ENCODE measurements around the gene ARID1B. TPM values are rescaled to one million over a fixed set of nuclear protein-coding genes. Genes with fewer than 3 reads are reported as not detected.

ARID1B gene
- total RNA-seq, 1 experiment from 2014 or later: 35.6 TPM

DNA sequence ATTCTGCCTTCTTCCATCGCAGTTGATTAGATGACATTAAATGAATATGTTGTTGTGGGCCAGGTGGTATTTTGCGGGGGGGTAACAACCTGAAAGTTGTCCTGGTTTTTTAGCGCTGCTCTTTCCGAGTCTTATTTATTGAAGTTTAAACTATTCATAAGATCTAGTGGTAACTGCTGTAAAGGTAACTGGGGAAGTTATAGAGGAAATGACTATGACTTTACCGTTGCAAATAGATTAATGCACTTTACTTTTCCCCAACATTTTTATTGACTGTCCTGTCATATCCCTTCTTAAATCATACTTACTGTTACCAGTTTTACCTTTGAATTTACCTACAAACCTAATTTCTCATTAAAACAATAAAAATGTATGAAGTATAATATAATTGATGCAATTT lies 173.4 kb downstream of the ARID1B start:
- Histone ChIP-seq H3K79me2 (ENCODE audit: insufficient read depth, low read length) (peaks cover 30% of the 10 kb centered on the region), H3K4me3 (replicated peaks in 1 of 2; ENCODE audit: low read depth in 1 of 2, low read length in 2 of 2) (no peak overlapping the region), H3K9ac (ENCODE audit: low read length) (no peak overlapping the region), H3K27me3 (ENCODE audit: insufficient read depth, low read length) (no peaks in the 10 kb centered on the region), H3K27ac (ENCODE audit: low read depth, low read length) (no peak overlapping the region), H4K20me1 (ENCODE audit: insufficient read depth) (no peaks in the 10 kb centered on the region), H2AFZ (ENCODE audit: low read depth, low read length, poor library complexity, severe bottlenecking) (no peak overlapping the region), H3K36me3 (ENCODE audit: control insufficient read depth in 1 of 2, insufficient read depth in 2 of 2, low read length in 2 of 2) (no peaks in the 10 kb centered on the region), H3K9me2 (ENCODE audit: insufficient read depth) (no peaks in the 10 kb centered on the region), H3K4me1 (ENCODE audit: control insufficient read depth in 1 of 2, insufficient read depth in 2 of 2, low read length in 2 of 2) (peaks cover 28 to 32% of the 10 kb centered on the region in 2 experiments), H3K4me2 (ENCODE audit: low read length) (no peak overlapping the region), H3K9me3 (ENCODE audit: control insufficient read depth in 1 of 2, insufficient read depth in 1 of 2, low read depth in 1 of 2, low read length in 2 of 2) (no peaks in the 10 kb centered on the region)
- POLR2A ChIA-PET: no interaction called here
- CTCF ChIA-PET: no interaction called here
- TF ChIP-seq POLR2A (IDR thresholded peaks at IDR 0.05; ENCODE audit: borderline replicate concordance, extremely low read depth, insufficient read depth, insufficient read length) (no peak), JUND (IDR thresholded peaks at IDR 0.05) (no peak), POLR2AphosphoS5 (IDR thresholded peaks at IDR 0.05; ENCODE audit: low read depth, low read length) (no peak), EZH2 (IDR thresholded peaks at IDR 0.05) (no peak), ZFX (IDR thresholded peaks at IDR 0.05) (no peak), ZNF274 (IDR thresholded peaks at IDR 0.05; ENCODE audit: low read depth, low read length) (no peak), FOSL1 (IDR thresholded peaks at IDR 0.05; ENCODE audit: low read depth) (no peak), SP1 (IDR thresholded peaks at IDR 0.05; ENCODE audit: low read depth) (no peak), TCF7L2 (IDR thresholded peaks at IDR 0.05; ENCODE audit: borderline replicate concordance, extremely low read depth, insufficient read depth, insufficient read length) (no peak), RAD21 (IDR thresholded peaks at IDR 0.05; ENCODE audit: low read depth) (no peak), CBX3 (IDR thresholded peaks at IDR 0.05; ENCODE audit: low read depth) (no peak)
- no peak for DNase-seq (ENCODE audit: low read depth, low spot score)
- no peak for ATAC-seq
- RAD21 ChIA-PET (ENCODE audit: low non-redundant PET in 1 of 2, low total read pairs in 2 of 2, uncharacterized antibody in 2 of 2, unreplicated experiment in 2 of 2): no interaction called here
- no TSS peak for BruUV-seq (replicated peaks)
- intact Hi-C loops (cut with micrococcal nuclease): no loop called here

DNA sequence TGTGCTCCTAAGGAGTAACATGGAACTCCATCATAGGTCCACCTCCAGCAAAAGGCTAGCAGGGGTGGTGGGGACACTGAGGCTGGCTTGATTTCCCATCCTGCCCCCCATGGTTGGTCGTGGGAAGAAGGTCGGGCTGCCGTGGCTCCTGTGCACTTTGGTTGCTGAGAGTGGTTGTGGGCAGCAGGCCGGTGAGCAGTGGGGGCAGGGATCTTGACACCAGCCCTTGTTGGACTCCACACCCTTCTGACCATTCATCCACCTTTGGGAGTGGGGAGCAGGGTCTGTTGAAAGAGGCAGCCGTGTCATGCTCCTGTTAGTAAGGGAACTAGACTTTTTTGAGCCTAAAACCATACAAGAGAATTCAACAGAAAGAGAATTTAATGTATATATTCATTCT lies 175.2 kb downstream of the ARID1B start:
- peaks cover 30% of the 10 kb centered on the region for H3K79me2 ChIP-seq (ENCODE audit: insufficient read depth, low read length)
- H3K9ac ChIP-seq (ENCODE audit: low read length): no peak overlapping the region
- TF ChIP-seq, protein P1, sequence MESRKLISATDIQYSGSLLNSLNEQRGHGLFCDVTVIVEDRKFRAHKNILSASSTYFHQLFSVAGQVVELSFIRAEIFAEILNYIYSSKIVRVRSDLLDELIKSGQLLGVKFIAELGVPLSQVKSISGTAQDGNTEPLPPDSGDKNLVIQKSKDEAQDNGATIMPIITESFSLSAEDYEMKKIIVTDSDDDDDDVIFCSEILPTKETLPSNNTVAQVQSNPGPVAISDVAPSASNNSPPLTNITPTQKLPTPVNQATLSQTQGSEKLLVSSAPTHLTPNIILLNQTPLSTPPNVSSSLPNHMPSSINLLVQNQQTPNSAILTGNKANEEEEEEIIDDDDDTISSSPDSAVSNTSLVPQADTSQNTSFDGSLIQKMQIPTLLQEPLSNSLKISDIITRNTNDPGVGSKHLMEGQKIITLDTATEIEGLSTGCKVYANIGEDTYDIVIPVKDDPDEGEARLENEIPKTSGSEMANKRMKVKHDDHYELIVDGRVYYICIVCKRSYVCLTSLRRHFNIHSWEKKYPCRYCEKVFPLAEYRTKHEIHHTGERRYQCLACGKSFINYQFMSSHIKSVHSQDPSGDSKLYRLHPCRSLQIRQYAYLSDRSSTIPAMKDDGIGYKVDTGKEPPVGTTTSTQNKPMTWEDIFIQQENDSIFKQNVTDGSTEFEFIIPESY (IDR thresholded peaks at IDR 0.05; ENCODE audit: extremely low read depth, insufficient replicate concordance, low read length): no peak
- TF ChIP-seq, protein P2, sequence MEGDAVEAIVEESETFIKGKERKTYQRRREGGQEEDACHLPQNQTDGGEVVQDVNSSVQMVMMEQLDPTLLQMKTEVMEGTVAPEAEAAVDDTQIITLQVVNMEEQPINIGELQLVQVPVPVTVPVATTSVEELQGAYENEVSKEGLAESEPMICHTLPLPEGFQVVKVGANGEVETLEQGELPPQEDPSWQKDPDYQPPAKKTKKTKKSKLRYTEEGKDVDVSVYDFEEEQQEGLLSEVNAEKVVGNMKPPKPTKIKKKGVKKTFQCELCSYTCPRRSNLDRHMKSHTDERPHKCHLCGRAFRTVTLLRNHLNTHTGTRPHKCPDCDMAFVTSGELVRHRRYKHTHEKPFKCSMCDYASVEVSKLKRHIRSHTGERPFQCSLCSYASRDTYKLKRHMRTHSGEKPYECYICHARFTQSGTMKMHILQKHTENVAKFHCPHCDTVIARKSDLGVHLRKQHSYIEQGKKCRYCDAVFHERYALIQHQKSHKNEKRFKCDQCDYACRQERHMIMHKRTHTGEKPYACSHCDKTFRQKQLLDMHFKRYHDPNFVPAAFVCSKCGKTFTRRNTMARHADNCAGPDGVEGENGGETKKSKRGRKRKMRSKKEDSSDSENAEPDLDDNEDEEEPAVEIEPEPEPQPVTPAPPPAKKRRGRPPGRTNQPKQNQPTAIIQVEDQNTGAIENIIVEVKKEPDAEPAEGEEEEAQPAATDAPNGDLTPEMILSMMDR (IDR thresholded peaks at IDR 0.05 in 2 of 3, conservative IDR thresholded peaks at IDR 0.05 in 1 of 3; ENCODE audit: borderline replicate concordance in 1 of 3, insufficient read depth in 1 of 3, low read depth in 2 of 3, low read length in 2 of 3): no peak
- TF ChIP-seq, protein P3, sequence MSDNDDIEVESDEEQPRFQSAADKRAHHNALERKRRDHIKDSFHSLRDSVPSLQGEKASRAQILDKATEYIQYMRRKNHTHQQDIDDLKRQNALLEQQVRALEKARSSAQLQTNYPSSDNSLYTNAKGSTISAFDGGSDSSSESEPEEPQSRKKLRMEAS (IDR thresholded peaks at IDR 0.05): no peak
- TF ChIP-seq YY1 (IDR thresholded peaks at IDR 0.05; ENCODE audit: extremely low read depth, insufficient replicate concordance, low read depth, low read length) (no peak), SRF (IDR thresholded peaks at IDR 0.05; ENCODE audit: low read depth) (no peak), EZH2 (IDR thresholded peaks at IDR 0.05) (no peak), EGR1 (IDR thresholded peaks at IDR 0.05; ENCODE audit: low read depth) (no peak), JUND (IDR thresholded peaks at IDR 0.05) (no peak), TCF7L2 (IDR thresholded peaks at IDR 0.05; ENCODE audit: borderline replicate concordance, extremely low read depth, insufficient read depth, insufficient read length) (no peak), CBX3 (IDR thresholded peaks at IDR 0.05; ENCODE audit: low read depth) (no peak)
- no peak overlapping the region for H2AFZ ChIP-seq (ENCODE audit: low read depth, low read length, poor library complexity, severe bottlenecking)
- H3K36me3 ChIP-seq (ENCODE audit: control insufficient read depth in 1 of 2, insufficient read depth in 2 of 2, low read length in 2 of 2): no peaks in the 10 kb centered on the region
- no peak overlapping the region for H3K27ac ChIP-seq (ENCODE audit: low read depth, low read length)
- intact Hi-C loops (cut with micrococcal nuclease): no loop called here
- H3K27me3 ChIP-seq (ENCODE audit: insufficient read depth, low read length): no peaks in the 10 kb centered on the region
- no peaks in the 10 kb centered on the region for H3K9me3 ChIP-seq (ENCODE audit: control insufficient read depth in 1 of 2, insufficient read depth in 1 of 2, low read depth in 1 of 2, low read length in 2 of 2)
- ATAC-seq (no peak), DNase-seq (ENCODE audit: low read depth, low spot score) (no peak)
- RAD21 ChIA-PET (ENCODE audit: low non-redundant PET in 1 of 2, low total read pairs in 2 of 2, uncharacterized antibody in 2 of 2, unreplicated experiment in 2 of 2): no interaction called here
- CTCF ChIA-PET: no interaction called here
- peaks cover 28 to 32% of the 10 kb centered on the region in 2 experiments for H3K4me1 ChIP-seq (ENCODE audit: control insufficient read depth in 1 of 2, insufficient read depth in 2 of 2, low read length in 2 of 2)
- no peaks in the 10 kb centered on the region for H4K20me1 ChIP-seq (ENCODE audit: insufficient read depth)
- H3K4me2 ChIP-seq (ENCODE audit: low read length): no peak overlapping the region
- no peaks in the 10 kb centered on the region for H3K9me2 ChIP-seq (ENCODE audit: insufficient read depth)
- POLR2A ChIA-PET: no interaction called here
- BruUV-seq (replicated peaks): no TSS peak
- H3K4me3 ChIP-seq (replicated peaks in 1 of 2; ENCODE audit: low read depth in 1 of 2, low read length in 2 of 2): no peak overlapping the region
